ENCODE results near the gene PPP5C.

DNA sequence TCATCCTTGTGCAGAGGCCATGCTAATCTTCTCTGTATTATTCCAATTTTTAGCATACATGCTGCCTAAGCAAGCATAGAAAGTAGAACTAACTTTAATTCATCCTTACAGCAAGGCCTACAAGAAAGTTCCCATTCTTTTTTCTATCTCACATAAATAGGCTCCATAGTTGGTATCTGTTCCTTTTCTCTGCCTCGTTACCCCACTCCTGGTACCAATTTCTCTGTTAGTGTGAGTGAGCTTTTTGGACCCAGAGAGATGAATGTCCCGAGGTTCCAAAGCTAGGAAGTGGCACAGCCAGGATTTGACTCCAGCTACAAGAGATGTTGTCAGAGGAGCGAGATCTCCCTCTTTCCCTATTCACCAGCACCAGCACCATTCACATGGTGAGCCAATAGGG, 40.4 kb upstream of the PPP5C start:
- no peak for TF ChIP-seq CTCF (IDR thresholded peaks at IDR 0.05; ENCODE audit: low read depth, low read length, missing input control)
- TF ChIP-seq NR2F2 (IDR thresholded peaks at IDR 0.05), result no peak
- no peak for TF ChIP-seq ATF3 (IDR thresholded peaks at IDR 0.05)
- TF ChIP-seq, protein P1, sequence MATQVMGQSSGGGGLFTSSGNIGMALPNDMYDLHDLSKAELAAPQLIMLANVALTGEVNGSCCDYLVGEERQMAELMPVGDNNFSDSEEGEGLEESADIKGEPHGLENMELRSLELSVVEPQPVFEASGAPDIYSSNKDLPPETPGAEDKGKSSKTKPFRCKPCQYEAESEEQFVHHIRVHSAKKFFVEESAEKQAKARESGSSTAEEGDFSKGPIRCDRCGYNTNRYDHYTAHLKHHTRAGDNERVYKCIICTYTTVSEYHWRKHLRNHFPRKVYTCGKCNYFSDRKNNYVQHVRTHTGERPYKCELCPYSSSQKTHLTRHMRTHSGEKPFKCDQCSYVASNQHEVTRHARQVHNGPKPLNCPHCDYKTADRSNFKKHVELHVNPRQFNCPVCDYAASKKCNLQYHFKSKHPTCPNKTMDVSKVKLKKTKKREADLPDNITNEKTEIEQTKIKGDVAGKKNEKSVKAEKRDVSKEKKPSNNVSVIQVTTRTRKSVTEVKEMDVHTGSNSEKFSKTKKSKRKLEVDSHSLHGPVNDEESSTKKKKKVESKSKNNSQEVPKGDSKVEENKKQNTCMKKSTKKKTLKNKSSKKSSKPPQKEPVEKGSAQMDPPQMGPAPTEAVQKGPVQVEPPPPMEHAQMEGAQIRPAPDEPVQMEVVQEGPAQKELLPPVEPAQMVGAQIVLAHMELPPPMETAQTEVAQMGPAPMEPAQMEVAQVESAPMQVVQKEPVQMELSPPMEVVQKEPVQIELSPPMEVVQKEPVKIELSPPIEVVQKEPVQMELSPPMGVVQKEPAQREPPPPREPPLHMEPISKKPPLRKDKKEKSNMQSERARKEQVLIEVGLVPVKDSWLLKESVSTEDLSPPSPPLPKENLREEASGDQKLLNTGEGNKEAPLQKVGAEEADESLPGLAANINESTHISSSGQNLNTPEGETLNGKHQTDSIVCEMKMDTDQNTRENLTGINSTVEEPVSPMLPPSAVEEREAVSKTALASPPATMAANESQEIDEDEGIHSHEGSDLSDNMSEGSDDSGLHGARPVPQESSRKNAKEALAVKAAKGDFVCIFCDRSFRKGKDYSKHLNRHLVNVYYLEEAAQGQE (IDR thresholded peaks at IDR 0.05), result no peak
- no peak for TF ChIP-seq JUND (IDR thresholded peaks at IDR 0.05)
- no peak for TF ChIP-seq ZBTB33 (IDR thresholded peaks at IDR 0.05)
- TF ChIP-seq RXRA (IDR thresholded peaks at IDR 0.05), result no peak
- no peak for TF ChIP-seq GABPA (IDR thresholded peaks at IDR 0.05 in 1 of 2, conservative IDR thresholded peaks at IDR 0.05 in 1 of 2)
- TF ChIP-seq RAD21 (IDR thresholded peaks at IDR 0.05), result no peak
- no peak for TF ChIP-seq MAX (IDR thresholded peaks at IDR 0.05)
- no peak for TF ChIP-seq HNF4A (conservative IDR thresholded peaks at IDR 0.05)
- TF ChIP-seq FOXA1 (IDR thresholded peaks at IDR 0.05), result no peak
- no peak for TF ChIP-seq SP1 (IDR thresholded peaks at IDR 0.05)

Data from liver (tissue), 3 donors.